NCI-H2196 treated with DMSO at 0.1 percent for 48 hours (cell line): ENCODE data around the gene PTPRR.

ENCODE experiments used
- DNase-seq: peaks from one replicate; lab custom pipeline; 2025; ENCODE audit not compliant: unreplicated experiment; lab: John Stamatoyannopoulos, UW

The PTPRR gene

DNA sequence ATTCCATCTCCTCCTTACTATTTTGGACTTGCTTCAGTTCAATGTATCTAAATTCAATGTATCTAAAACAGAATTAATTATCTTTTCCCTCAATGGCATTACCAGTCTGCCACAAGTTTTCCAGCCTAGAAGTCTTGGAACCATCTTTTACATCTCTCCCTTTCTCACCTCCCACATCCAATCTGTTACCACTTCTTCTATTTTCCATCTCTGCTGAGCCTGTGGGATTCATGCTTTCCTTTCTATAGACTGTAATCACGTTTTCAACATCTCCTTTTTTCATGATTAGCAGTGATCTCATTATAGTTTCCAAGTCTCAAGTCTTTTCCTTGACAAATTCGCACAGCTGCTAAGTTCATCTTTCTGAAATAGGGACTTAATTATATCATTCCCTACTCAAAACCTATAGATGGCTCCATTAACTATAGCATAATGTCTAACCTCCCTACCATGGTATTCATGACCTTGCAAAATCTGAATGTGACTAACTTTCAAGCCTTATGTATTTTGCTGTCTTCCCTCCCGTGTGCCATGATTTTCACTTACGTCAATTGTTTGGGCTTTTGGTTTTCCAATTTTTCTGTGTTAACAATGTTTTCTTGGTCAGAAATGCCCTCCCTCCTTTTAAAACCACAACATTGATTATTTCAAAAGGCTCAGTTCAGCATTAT lies 262.8 kb downstream of the PTPRR start:
- no peak for DNase-seq

DNA sequence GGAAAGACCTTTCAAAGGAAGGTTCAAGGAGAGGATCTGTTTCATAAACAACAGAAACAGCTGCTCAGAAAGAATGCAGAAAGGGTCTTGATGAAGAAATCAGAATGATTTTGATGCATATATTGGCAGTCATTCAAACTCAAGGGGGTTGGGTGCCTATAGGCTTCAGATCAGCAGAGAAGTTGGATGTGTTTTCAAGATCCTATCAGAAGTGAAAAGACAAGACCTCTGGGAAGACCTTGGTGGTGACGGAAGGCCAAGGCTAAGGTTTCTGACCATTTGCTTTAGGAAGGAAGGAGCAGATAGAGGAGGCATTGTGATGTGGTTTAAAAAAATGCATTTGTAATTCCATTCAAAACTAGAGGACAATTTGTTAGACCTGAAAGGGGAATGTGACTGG lies 268.1 kb downstream of the PTPRR start:
- no peak for DNase-seq

DNA sequence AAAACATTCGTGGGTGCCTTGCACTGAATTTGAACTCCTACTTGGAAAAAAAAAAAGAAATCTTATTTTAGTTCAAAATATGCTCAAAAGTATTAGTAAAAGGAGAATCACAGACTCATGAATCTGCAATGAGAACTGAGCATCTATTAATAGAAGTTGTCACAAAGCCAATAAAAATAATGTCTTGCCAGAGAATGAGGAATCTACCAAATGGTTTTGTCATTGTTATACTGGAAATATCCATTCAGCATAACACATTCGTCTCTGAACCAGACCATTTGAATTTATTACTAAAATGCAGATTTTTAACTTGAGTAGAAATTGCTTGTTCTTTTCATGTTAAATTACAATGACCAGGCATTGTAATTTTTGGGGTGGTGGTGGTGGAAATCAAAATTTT lies 271.7 kb downstream of the PTPRR start:
- no peak for DNase-seq

DNA sequence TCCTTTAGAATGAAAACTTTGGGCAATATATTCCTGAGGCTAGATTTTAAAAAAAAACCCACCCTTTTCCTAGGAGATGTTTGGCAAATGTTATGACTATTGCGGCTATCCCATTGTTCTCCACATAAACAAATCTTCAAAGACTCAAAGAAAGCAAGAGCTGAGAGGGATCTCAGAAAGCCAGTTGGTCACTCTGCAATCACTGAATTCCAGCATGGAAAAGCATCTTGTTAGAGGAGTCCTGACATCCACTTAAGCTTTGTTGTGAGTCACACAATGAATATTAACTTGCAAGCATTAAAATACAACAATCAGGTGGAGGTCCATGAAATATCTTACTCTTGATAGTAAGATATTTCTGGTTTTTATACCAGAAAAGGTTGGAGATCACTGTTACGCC lies 272.3 kb downstream of the PTPRR start:
- no peak for DNase-seq

DNA sequence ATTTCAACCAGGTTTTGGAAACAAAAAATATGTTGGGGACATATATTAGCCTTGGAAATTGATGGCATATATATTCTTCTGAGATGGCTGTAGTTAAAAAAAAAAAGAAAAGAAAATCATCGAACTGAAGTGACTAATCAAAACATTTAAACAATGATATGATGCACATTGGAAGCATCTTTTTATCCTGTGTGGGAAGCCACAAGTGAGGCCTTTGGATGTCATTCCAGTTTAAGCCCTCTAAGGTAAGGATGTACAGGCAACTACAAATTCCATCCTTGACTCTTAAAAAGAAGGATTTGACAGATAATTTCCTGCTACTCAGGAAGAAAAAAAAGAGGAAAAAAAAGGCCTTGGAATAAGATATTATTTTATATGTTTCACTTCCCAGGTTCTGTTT lies 273.7 kb downstream of the PTPRR start:
- no peak for DNase-seq

DNA sequence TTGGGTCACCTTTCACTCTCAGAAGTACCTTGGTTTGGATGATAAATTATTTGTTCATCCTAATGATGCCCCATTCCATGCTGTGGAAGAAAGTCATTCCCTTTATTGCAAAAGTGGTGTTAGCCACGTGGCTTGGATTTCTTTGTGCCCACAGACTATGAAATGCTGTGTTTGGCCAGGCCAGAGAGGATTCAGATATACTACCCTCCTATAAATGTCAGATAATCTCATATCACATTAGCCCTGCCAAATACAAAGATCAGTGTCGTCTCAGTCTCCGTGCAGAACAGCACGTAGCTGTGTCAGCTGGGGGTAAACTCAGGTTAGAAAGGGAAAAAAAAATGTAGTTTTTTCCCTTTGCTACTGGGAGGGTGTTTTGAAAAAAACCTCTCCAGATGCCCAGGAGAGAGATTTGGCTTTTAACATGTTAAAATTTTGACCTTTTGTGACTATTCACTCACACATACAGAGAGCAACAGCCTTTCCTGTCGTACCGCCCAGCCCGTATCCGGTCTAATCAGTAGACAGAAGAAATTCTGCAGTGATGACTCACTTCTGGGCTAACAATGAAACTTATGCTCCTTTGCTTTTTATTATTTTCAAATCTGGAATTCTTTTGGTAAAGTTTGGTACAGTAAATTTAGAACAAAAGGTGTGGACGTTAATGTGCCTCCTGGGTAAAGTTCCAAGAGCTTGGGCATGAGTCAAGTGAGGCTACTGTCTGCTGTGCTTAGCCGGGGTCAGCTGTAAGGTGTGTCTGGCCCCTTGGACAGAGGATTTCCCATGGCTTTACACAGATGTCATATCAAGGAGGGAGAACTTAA lies 274.8 kb downstream of the PTPRR start:
- no peak for DNase-seq

DNA sequence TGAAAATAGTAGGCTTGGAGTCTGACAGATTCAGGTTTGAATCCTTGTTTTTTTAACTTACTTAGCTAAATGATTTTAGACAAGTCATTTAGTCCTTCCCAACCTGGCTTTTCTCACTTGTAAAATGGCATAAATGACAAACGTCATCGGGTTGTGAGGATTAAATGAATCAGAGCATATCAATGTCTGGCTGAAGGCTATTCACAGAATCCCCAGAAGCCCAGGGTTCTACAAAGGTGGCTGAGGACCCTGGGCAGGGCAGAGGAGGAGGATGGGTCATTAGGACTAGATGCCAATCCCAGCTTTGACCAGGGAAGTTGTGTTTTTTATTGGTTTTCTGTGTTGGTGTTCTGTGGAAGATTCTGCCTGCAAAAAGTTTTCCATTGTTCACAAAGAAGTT lies 275.7 kb downstream of the PTPRR start:
- DNase-seq = no peak

DNA sequence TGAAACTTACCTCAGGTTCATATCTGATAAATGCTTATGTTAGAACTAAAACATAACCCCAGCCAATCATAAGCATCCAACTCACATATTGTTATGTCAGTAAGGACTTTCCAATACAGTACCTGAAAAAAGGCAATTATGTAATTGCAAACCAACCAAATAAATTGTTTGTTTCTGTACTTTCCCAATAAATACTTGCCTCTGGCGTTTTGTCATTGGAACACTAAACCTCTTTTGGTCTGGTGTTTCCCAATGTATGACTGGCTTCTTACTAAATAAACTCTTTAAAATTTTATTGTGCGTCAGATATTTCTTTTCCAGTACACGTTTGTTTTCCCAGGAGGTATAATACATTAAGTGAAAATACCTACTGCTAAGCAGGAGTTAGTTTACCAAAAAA lies 276.6 kb downstream of the PTPRR start:
- DNase-seq = no peak

DNA sequence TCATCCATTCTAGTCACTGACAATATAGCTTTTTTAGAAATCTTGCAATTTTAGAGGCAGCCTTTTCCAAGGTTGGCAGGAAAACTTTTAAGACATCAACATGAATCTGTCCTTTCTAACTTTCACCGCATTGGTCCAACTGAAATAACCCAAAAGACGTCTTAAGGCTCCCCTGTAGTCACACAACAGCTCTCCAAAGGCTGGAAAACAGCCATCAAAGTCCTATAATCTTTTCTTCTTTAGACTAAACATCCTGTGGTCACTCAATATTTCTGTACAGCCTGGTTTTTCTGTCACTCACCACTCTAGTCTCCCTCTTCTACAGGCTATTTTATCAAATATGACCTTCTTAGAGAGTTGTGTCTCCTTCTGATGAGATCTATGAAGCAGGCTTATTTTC lies 278.8 kb downstream of the PTPRR start:
- no peak for DNase-seq

DNA sequence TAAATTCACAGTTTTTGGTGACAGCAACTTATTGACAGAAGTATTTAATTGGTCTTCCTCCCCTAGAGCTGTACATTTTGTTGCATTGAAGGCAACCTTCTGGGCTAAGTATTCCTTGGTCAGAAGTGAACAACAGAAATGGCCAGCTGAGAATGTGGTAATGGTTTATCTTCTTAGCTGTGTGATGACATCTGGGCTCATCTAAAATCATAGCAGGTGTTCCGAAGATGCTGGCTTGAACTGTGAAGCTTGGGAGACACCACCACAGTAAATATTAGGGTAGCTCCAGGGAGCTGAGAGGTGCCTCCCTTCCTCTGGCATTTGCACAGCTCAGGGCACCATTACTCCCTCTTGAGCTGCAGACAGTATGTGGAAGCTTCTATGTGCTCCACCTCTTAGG lies 279.6 kb downstream of the PTPRR start:
- DNase-seq = no peak

DNA sequence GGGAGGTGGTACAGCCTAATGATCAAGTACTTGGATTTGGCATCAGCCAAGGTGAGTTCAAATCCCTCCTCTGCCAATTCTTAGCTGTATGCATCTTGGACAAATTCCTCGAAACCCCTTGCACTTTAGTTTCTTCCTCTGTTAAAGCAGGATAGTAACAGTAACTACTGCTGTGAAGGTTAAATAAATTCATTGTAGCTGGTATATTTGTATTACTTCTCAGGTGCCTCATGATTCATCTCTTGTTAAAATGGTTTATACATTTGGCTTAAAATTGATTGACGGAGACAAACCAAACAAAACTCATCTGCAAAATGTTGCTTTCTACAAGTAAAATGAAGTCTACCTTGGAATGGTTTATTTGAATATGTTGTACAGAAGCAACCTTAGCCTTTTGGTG lies 281.0 kb downstream of the PTPRR start:
- DNase-seq = no peak

DNA sequence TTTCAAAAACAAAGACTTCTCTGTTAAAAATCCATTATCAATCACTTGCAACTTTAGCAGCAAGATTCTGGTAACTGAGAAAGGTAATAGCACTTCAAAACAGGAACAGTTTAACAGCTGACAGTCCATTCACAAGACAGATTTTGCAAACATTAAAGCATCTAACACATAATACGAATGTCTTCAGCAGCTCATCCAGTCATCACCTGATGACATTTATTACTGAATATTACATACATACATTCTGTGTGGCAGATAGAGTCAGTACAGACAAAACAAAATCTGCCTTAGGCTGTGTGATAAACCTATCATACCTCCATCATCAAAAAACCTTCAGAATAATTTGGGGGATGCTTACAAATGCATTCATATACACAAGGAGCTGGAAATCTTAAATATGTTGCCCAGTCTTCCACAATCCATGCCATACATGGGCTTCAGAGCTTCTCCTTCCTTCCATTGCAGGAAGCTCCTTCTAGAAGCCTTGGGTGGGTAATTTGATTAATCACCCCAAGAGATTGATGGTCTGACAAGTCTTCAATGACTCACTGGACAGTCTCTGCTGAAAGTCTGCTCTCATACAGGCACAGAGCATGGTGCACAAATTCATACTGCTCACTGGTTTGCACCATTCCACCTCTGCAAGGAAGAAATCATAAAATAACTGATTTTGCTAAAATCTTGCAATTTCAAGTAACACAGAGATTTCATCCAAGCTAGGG lies 281.7 kb downstream of the PTPRR start:
- no peak for DNase-seq

DNA sequence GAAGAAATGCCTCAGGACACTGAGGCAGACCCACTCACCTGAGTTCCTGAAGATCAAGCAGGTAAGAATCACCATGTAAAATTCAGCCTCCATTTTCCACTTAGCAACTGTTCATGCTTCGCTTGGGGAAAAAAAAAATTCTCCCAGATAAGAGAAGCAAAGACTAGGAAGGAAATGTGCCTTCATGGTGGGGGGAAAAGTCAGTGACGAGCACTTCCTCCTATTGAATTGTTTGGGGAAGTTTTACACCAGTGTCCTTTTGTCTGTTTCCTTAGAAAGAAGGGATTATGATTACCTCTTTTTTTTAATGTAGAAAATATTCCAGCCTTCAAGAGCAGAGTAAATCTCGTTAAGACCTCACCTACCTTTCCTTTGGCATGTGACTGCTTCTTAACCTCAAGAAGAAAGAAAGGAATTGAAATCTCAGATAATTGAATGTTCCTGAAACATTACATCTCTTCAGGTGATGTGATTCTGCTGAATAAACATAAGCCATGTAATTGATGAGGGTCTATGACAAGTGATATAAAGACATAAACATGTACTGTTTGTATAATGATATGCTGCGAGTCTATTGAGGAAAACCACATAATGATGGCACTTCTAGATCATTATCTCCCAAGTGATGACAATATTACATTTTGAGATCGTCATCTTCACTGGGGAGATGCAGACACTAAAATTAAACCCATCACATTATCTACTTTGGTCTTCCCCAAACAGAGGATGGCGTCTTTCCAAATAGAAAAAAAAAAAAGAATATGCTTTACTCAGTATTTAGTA lies 283.0 kb downstream of the PTPRR start, which contains the start of gene PTPRB:
PTPRB (minus strand) TSS at position 127 of the 783 bp plus-strand sequence; CDS start at position 93, 34 bp downstream.
- DNase-seq = no peak

DNA sequence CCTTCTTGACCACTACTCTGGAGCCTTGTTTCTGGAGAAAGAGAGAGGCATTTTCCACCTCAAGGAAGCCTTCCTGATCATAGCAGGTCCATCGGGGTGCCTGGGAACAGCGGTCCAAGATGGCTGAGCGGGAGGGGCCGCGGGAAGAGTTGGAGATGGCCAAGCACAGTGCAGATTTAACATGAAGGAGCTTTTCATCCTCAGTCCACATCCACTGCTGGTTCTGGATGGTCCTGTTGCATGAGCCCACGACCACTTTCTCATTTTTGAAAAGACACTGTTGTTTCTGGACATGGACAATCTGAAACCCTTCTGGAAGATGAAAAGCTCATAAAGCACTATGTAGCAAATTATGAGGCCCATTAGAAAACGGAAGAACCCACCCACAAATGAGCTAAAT lies 284.8 kb downstream of the PTPRR start:
- DNase-seq = no peak

DNA sequence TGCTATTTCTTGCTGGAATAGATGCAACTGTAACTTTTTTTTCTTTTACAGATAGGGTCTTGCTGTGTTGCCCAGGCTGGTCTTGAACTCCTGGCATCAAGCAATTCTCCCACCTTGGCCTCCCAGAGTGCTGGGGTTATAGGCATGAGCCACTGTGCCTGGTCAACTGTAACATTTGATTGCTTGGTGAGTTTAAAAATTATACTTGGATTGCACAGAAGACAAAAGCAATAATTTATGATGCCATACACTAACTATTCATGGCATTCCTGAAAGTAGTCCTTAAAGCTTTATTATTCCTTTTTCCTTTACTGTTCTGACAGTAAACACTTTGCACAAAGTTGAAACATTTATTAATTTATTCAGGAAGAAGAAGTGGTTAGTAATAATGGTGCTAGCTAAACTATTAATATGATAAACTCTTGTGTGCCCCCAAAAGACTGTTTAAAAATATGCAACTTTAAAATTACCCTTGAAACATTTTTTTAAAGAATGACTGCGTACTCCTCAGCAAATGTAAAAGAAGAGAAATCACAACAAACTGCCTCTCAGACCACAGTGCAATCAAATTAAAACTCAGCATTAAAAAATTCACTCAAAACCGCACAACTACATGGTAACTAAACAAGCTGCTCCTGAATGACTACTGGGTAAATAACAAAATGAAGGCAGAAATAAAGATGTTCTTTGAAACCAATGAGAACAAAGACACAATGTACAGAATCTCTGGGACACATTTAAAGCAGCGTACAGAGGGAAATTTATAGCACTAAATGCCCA lies 291.6 kb downstream of the PTPRR start:
- no peak for DNase-seq

DNA sequence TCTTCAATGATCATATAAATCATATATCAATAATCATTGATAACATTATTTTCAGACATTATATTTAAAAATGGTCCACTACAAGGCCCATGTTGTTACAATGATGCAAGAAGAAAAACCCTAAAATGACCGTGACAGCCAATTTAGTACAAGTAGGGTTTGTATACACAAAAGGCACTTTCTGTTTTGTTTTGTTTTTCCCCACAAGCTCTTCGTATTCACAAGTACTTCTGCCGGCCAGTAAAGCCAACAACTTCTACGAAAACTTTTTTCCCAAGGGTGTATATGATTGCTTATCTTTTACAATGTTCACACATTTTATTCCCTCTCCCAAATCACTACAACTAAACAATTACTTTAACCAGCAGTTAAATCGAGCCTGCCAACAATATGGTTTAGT lies 292.9 kb downstream of the PTPRR start:
- no peak for DNase-seq

DNA sequence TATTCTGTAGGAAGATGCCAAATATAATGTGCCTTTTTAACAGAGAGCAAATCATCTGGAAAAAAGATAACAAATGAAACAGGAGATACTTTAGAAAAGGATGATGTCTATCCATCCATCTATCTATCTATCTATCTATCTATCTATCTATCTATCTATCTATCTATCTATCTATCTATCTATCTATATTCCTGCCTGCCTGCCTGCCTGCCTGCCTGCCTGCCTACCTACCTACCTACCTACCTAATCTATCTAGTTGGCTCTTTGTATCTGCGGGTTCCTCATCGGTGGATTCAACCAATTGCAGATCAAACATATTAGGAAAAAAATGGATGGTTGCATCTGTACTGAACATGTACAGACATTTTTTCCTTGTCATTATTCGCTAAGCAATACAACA lies 294.4 kb downstream of the PTPRR start:
- DNase-seq = no peak

DNA sequence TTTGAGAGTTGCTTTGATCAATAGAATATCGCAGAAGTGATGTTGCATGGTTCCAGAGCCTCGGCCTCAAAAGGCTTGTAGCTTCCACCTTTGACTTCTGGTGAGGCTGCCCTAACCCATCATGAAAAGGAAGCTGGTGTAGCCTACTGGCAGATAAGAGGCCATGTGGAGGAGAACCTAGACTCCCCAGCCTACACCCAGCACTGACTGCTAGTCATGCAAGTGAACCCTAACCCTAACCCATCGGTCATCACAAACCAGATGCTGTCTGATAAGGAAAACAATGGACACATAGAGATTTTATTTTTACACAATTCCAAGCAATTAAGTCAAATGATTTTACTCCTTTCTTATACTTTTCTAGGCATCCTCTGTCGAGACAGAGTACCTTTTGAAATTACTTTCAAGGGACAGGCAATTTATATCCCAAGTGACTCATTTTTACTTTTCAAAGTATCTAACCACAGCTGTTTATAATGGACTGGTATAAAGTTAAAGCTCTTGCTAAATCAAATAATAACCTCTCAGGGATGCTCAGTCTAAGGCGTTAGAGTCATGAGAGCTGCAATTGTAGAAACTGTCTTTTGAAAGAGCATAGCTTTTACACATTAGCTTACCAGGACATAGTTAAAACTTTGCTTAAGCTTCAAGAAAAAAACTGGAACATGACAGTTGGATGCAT lies 300.9 kb downstream of the PTPRR start:
- no peak for DNase-seq

DNA sequence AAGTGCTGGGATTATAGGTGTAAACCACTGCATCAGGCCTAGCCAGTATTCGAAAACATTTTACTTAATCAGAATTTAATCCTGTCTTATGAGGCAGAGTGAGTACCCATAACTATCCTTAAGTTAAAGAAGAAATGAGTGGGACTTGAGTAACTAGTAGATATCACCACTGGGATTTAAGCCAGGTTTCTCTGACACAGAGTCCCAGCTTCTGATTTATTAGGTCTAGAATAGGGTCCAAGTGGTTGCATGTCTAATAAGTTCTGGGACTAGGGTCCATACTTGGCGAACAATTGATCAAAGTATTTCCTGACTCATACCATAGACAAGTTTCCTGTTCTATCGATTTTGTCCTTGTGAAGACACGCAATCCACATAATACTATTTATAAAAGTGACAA lies 302.2 kb downstream of the PTPRR start:
- DNase-seq = no peak

DNA sequence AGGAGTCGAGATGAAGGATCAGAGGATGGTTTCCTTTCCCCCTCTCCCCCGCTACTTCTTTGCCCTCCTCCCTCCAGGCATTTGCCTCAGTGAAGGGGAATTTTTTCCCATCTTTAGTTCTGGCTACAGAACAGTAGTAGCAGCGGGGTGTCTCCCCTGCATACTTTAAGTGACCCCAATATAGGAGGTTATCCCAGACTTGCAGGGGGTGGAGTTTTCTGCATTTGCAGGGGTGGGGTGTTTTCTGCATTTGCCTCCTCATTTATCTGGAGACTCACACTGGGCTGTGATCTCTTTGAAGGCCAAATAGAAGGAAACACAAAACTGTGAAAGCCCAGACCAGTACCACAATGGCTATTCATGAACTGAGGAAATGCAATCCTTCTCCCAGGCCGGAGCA lies 303.1 kb downstream of the PTPRR start:
- no peak for DNase-seq
